Esophagus squamous epithelium (tissue), 5 donors: ENCODE results near the gene GTF2H3. TPM values are rescaled to one million over a fixed set of nuclear protein-coding genes. Genes with fewer than 3 reads are reported as not detected.

Source experiments
- DNase-seq: peaks from one replicate; lab custom pipeline; 2025; lab: John Stamatoyannopoulos, UW
- H3K27ac ChIP-seq, 4 donors: fragments of 200-600 bp; sonication (generic); one replicate each; pipeline ENCODE4 v1.5.1; 2016 to 2019; ENCODE audit warnings: mild to moderate bottlenecking in 1 of 4
- H3K27me3 ChIP-seq, 4 donors: fragments of 200-600 bp; sonication (generic); 1 replicate in 3 of 4; 2 replicates in 1 of 4; pipeline versions ENCODE4 v1.5.1 to v1.6.0; 2017 to 2021; ENCODE audit warnings: antibody characterized with exemption in 1 of 4
- H3K36me3 ChIP-seq, 3 donors: fragments of 200-600 bp; sonication (generic); one replicate each; pipeline ENCODE4 v1.5.1; 2016 to 2019
- H3K4me1 ChIP-seq, 3 donors: fragments of 200-600 bp; sonication (generic); one replicate each; pipeline ENCODE4 v1.5.1; 2017 to 2019
- H3K4me3 ChIP-seq, 4 donors: fragments of 200-600 bp; sonication (generic); 1 replicate in 3 of 4; 2 replicates in 1 of 4; pipeline ENCODE4 v1.5.1; 2016 to 2019; ENCODE audit warnings: mild to moderate bottlenecking in 2 of 4, moderate library complexity in 1 of 4
- H3K9me3 ChIP-seq, 3 donors: fragments of 200-600 bp; sonication (generic); one replicate each; pipeline ENCODE4 v1.5.1; 2016 to 2019
- CTCF ChIP-seq, 6 experiments: fragments of 450-650 bp in 4 of 6; fragments of 200-600 bp in 2 of 6; sonication (generic) in 2 of 6; IDR thresholded peaks; one replicate each; pipeline ENCODE4 v1.5.1; 2016 to 2019; ENCODE audit warnings: antibody characterized with exemption in 6 of 6, mild to moderate bottlenecking in 4 of 6, moderate library complexity in 4 of 6
- POLR2A ChIP-seq, 4 donors: fragments of 450-650 bp; IDR thresholded peaks; one replicate each; pipeline ENCODE4 v1.6.1; 2017; ENCODE audit warnings: antibody characterized with exemption in 4 of 4, mild to moderate bottlenecking in 4 of 4, moderate library complexity in 3 of 4
- WGBS, 2 donors: methylation state at CpG; one replicate each; pipeline ENCODE4 v1.1.5; 2018; 5-methylcytosine and 5-hydroxymethylcytosine counted together
- intact Hi-C: fragments of 100-400 bp; cut with DNase I; formaldehyde crosslinking; loops from one replicate; pipeline ENCODE4 v1.15.0; 2022
- total RNA-seq, 4 donors: library from RNA; depleted of rRNA; stranded (reverse); fragments of >200 nt; gene quantifications; one replicate each; pipeline ENCODE4 v1.1.0, GENCODE V29; 2016
- donor health status: DM: yes; HTN: yes; CAD: no.

Gene GTF2H3
- total RNA-seq, 4 donors from 2014 or later = 20.6 to 50.2 (median 26.1) TPM

GRCh38 chr12:123598522-123598921 is 35.1 kb upstream of the GTF2H3 start:
- no peak overlapping the region for H3K4me3 ChIP-seq
- H3K36me3 ChIP-seq = peaks cover 0 to 58% (median 31%) of the 10 kb centered on the region in 3 donors
- no peak for TF ChIP-seq POLR2A (IDR thresholded peaks at IDR 0.05)
- TF ChIP-seq CTCF (IDR thresholded peaks at IDR 0.05) = no peak
- H3K9me3 ChIP-seq = no peaks in the 10 kb centered on the region
- WGBS, 2 donors = 57 to 83% methylated on average over 3 of the region's 3 CpGs
- H3K27ac ChIP-seq = no peak overlapping the region
- H3K27me3 ChIP-seq = no peaks in the 10 kb centered on the region
- H3K4me1 ChIP-seq = peaks cover 13 to 23% (median 14%) of the 10 kb centered on the region in 3 donors
- intact Hi-C loops = no loop called here
- no peak for DNase-seq

- Histone ChIP-seq H3K36me3 (peaks cover 0 to 57% (median 24%) of the 10 kb centered on the region in 3 donors), H3K4me1 (peaks cover 13 to 31% (median 14%) of the 10 kb centered on the region in 3 donors), H3K27me3 (no peaks in the 10 kb centered on the region), H3K4me3 (no peak overlapping the region), H3K27ac (no peak overlapping the region), H3K9me3 (no peaks in the 10 kb centered on the region)
- 91 to 100% methylated on average over 1 of the region's 1 CpG for WGBS, 2 donors
- TF ChIP-seq POLR2A (IDR thresholded peaks at IDR 0.05) (no peak), CTCF (IDR thresholded peaks at IDR 0.05) (no peak)
- no peak for DNase-seq
- intact Hi-C loops = no loop called here
Measured at GRCh38 chr12:123599310-123599709, 34.3 kb upstream of the GTF2H3 start.

GRCh38 chr12:123599721-123600120 is 33.9 kb upstream of the GTF2H3 start:
- Histone ChIP-seq H3K9me3 (no peaks in the 10 kb centered on the region), H3K27ac (no peak overlapping the region), H3K36me3 (peaks cover 0 to 57% (median 21%) of the 10 kb centered on the region in 3 donors), H3K4me3 (no peak overlapping the region), H3K27me3 (no peaks in the 10 kb centered on the region), H3K4me1 (peaks cover 13 to 35% (median 14%) of the 10 kb centered on the region in 3 donors)
- 87 to 93% methylated on average over 7 of the region's 7 CpGs for WGBS, 2 donors
- DNase-seq = no peak
- intact Hi-C loops = no loop called here
- TF ChIP-seq POLR2A (IDR thresholded peaks at IDR 0.05) = no peak
- TF ChIP-seq CTCF (IDR thresholded peaks at IDR 0.05) = no peak

GRCh38 chr12:123601602-123602489 is 31.8 kb upstream of the GTF2H3 start, which contains the start of gene DDX55:
Gene DDX55, plus strand, starts transcription at chr12:123602099. Its CDS starts 50 bp downstream, at chr12:123602149.
- Histone ChIP-seq H3K9me3 (no peaks in the 10 kb centered on the region), H3K4me3 (peak within 1 kb of the TSS; percentile 85 to 96 (median 90)), H3K27me3 (no peaks in the 10 kb centered on the region), H3K27ac (peak within 1 kb of the TSS; percentile 86 to 95 (median 92)), H3K36me3 (peaks cover 5 to 57% (median 11%) of the 10 kb centered on the region in 3 donors), H3K4me1 (peaks cover 13 to 38% (median 14%) of the 10 kb centered on the region in 3 donors)
- no peak for DNase-seq
- peak in 1 of 4 donors; percentile 68 for TF ChIP-seq POLR2A (IDR thresholded peaks at IDR 0.05)
- TF ChIP-seq CTCF (IDR thresholded peaks at IDR 0.05) = peak; percentile 34 to 70 (median 46)
- 0% methylated on average over 21 to 34 of the region's 81 CpGs for WGBS, 2 donors
- intact Hi-C loops = no loop called here
